8988T (cell line): Measurements from ENCODE around the gene TP63.

Experiments used
- DNase-seq: peaks from one replicate; pipeline ENCODE4 v3.0.0; 2011

Gene TP63

DNA sequence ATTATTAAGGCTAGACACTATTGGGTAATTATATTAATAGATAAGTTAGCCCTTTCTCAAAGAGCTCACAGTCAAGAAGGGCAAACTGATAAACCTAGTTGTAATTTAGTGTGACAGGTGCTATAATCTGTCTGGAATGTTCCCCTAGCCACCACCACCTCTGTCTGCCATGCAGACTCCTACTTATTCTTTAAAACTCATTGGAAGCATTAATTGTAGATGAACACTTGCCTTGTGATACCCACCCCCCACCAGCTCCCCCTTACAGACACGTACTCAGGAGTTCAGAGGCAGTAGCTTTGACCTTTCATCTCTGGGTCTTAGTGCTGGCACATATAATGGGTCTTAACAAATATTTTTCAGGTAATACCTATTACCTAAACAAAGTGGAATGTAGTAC lies 195.9 kb downstream of the TP63 start:
- DNase-seq, result no peak

DNA sequence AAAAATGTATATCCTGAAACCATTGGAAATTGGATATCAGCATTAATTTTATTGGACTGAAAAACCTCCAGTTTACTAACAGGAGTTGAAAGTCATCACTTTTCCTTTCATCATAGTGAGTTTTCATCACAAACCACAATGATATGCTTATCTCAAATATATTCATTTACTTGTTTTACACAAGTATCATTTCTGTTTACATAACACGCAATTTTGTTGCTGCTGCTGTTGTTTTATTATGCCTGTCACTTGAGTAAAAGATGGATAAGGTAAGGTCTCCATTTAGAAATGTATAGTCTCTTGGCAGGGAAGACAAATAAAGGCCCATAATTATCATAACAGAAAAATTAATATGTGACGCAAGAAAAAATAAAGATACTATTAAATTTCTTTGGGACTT lies 199.2 kb downstream of the TP63 start:
- DNase-seq, result no peak

DNA sequence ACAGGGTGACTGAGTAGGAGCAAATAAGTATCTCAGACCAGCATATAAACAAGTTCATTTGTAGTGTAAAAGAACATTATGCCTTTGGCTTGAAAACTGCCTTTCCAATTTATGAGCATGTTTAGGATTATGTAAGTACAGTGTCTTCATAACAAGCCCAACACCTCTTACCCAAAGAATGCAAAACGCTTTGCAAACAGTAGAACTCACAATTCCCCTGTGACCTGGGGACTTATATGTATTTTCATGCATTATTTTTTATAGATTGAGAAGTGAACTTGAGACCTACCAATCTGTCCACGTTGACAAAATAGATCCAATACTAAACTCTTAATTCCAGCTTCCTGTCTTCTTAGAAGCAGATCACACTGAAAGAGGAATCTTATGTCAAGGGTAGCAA lies 202.1 kb downstream of the TP63 start:
- no peak for DNase-seq

DNA sequence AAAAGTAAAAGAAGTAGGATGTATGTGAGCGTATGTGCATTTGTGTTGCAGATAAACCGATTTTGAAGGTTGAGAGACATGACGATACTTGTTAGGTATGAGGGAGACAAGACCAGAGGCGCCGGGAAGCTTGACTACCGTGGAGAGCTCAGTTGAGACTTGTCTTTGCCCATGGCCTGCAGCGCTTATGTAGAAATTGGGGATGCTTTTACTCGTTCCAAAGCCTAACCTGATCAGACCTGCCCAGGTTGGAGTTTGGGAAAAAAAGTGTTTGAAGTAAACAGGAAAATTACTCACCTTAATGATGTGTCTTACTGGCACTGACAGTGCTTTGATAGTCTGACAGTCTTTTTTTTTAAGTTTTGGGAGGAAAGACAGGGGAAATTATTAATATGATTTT lies 202.8 kb downstream of the TP63 start:
- no peak for DNase-seq

DNA sequence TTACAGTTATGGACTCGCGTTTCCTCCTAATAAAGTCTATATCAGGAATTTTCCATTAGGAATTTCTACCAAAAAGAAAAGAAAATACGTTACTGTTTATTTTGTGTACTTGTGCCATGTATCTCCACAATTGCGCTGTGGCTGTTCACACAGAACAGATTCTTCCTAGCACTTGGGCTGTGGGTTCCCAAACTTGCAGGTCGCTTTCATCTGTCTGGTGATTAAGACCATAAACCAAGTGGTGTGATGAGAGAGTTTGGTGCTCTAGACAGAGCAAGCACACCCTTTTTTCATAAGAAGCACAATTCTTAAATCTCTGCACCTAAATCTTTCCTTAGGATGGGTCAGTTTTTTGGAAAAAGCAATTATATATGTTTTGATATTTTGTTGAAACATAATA lies 203.3 kb downstream of the TP63 start:
- no peak for DNase-seq

DNA sequence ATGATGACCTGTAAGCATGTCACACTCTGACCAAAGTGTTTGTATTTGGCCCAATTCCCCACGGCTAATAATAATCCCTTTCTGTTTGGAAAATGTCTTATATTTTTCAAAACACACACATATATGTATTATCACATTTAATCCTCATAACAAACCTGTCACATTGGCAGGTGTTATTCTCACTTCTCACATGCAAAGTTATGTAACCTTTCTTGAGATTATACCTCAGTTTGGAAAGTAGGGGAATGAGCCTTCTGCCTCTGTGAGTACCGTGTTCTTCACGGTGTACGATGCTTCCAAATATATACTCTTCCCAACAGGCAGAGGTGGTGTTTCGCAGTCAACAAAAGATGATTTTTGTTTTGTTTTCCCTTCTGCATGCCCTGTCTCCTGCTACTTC lies 205.6 kb downstream of the TP63 start:
- no peak for DNase-seq

DNA sequence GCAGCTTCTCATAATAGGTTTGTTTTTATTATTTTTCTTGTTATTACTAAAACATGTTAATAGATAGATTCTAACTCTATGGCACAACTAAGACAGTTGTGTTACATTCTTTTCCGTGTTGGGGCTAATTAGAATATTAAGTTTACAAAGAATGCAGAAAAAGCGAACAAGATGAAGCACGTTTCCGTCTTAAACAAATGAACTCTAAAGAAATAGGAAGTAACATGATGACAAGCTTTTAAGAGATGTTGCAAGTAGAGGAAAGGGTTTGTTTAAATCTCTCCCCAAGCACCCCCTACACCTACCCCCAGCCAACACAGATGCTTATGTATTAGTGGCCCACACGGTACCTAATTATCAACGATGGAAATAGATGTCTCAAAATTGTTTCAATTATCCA lies 207.1 kb downstream of the TP63 start:
- DNase-seq, result no peak

DNA sequence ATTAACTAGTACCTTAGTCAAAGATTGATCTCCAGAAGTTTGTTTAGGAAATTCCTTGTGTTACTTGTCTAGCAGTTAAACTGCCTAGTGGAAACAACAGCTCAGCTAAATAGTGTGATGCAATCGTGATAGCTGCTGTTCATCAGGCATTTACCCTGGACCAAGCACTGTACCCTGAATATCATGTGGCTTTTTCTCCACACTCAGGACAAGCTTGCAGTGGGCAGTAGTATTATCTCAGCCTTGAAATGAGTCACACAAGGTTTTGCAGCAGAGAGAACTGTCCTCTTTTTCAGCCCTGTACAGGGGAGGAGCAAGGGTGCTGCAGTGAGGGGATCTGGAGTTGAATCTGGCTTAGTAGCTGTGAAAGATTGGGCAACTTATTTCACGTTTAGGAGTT lies 208.4 kb downstream of the TP63 start:
- DNase-seq, result no peak

DNA sequence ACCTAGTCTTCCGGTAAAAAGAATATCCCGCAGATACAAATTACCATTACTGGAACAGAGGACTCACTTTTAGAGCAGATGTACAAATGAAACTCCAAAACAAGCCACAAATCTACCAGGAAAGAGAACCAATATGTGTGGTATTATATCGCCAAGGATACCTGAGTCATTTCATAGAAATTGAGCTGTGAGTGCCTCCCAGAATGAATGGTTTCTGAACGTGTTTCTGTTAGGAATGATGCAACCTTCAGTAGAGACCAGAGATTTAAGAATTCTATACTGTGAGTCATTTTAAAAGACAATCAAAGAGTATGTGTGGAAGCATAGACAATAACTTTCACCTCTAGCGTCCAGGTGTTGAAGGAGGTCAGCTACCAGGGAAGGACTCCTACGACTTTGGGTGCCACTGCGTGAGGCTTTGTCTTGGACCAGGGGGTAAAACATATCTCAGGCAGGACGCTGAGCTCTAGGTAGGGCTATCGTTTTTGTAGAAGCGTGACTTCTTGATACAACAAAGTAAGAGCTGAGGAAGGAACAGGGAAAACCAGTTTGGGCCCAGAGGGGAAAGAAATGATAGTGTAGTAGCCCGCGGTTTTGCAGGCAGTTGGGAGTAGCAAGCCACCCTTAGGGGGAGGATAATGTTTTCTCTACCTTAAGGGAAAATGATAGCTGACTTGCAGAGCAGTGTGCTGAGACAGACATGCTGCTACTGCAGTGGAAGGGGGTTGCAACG lies 210.4 kb downstream of the TP63 start:
- no peak for DNase-seq

DNA sequence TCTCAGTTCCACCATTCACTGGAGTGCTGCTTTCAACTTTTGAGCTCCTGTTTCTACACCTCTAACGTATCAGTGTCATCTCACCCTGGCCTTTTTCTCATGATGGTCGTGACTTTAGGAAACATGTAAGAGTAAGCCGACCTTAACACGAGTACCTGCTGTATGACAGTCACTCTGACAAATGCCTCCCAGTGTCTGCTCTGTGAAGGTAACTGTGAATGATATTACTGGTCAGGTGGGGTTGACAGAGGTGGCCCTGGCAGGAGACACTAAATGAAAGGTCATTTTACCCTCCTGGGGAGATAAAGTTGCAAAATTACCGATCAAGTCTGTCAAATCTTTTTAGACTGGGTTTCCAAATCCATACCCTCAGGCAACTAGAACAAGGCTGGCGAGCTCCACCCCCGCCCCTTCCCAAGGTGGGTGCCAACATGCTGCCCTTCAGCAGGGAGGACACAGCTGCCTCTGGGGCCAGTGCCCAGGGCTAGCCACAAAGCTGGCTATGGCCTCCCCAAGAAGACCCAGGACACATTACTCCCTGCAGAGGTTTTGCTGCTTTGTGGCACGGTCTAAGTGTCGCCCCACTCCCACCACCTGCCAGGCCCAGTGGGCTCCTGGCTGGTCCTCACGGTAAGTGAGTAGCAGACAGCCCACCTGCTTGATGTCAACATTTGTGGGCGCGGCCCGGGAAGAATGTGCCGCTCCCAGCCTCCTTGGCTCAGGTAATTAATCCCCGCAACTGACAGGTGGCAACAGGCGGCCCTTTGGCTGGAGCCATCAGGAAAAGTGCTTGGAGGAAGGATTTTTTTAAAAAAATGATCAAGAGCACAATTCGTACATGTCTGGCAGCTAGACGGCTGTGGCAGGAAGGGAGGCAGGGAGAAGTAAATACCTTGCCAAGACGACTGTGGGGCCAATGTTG lies 211.8 kb downstream of the TP63 start:
- DNase-seq, result no peak

DNA sequence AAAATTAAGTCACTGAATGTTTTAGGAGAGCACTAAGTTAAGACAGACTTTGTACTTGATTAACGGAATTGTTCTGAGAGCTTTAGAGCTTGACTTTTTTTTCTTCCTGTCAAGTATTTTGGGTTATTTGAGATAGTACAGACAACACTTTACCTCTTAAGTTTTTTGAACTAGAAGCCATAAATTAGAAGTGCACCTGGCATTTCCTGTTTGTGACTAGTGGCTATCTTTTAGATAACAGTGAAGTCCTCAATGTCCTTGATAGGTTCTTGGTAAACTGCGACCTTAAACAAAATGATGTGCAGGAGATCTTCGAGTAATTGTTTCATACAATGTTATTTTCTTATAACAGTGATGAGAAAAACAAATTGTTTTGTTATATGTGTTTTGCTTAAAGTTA lies 213.9 kb downstream of the TP63 start:
- no peak for DNase-seq

DNA sequence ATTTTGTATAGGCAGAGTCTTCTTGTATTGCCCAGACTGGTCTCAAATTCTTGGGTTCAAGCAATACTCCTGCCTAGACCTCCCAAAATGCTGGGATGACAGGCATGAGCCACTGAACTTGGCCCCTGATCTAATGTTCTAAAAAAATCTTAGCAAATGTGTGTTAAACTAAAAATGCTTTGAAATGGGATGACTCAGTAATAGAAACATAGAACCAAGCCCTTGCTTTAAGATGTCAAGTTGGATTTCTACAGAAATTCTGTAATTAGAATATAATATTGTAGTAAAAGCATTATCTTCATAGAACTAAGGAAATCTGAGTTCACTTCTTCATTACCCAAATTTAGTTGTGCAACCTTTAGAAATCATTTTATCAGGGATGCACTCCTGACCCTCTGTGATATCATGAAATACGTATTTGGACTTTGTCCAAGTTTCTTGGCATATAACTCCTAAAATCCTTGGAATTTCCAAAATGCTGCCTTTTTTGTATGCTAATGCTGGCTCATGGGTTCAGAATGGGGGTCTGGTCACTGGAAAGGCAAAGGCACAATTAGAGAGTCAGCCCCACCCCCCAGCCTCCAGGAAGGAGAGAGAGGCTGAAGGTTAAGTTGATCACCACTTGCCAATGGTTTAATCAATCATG lies 217.3 kb downstream of the TP63 start:
- no peak for DNase-seq

DNA sequence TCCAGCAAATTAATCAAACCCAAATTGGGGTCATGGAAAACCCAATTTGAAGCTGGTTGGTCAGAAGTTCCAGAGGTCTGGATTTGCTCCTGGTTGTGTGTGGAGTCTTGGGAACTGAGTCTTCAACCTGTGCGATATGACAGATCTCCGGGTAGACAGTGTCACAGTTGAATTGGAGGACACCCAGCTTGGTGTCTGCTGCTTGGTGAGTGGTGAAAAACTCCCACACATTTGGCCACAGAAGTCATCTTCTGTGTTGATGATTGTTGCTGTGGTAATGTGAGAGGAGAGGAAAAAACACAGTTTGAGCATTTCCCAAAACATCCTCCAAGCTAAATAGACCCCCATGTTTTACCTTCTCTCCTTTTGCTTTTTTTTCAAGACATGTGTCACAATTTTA lies 218.1 kb downstream of the TP63 start:
- DNase-seq, result no peak

DNA sequence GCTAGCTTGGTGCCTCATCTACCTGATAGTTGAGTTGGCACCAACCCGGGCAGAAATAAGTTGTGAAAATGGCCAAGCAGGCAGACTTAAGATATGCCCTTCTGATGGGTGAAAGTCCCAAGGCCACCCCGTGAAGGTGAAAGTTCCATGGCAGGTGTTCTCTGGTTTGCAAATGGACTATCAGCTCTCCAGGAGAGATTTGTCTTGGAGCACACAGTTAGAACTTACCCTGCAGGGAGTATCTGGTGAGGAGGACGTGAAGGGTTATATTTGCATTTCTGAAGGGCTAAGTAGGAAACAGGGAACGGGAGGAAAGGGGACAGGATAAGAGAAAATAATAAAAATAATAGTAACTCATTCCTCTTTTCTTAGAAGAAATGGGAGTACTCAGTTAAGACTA lies 220.5 kb downstream of the TP63 start:
- no peak for DNase-seq

DNA sequence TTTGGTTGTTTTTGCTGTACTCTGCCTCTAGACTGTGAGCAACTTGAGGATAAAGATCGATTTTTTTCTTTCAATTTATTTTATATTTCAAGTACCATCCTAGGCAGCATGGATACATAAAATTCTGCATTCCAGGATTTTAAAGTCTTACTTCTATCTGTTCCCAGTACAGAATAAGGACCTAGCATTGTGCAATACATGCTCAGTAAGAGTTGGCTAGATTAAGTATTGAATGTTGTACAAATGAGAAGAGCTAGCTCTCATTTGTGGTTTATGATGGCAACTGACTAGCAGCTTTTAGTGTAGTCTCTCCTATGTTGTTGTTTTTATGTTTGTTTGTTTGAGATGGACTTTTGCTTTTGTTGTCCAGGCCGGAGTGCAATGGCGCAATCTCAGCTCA lies 222.7 kb downstream of the TP63 start:
- DNase-seq, result no peak

DNA sequence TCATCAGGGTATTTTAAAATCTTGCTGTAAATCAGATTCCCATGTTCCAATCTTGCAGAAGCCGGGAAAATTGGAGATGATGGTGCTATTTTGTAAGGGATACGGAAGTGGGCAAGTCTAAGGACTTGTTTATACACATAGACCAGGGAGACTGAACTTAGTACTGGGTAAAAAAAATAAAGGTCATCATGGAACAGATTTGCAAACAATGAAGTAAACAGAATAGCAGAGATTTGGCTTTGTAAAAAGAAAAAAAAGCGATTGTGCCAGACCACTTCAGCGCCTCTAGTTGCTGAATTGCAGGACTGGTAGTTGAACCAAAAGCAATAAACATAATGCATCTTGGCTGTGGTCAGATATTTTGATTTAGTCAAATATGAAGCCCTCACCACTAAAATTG lies 229.1 kb downstream of the TP63 start:
- DNase-seq, result no peak

DNA sequence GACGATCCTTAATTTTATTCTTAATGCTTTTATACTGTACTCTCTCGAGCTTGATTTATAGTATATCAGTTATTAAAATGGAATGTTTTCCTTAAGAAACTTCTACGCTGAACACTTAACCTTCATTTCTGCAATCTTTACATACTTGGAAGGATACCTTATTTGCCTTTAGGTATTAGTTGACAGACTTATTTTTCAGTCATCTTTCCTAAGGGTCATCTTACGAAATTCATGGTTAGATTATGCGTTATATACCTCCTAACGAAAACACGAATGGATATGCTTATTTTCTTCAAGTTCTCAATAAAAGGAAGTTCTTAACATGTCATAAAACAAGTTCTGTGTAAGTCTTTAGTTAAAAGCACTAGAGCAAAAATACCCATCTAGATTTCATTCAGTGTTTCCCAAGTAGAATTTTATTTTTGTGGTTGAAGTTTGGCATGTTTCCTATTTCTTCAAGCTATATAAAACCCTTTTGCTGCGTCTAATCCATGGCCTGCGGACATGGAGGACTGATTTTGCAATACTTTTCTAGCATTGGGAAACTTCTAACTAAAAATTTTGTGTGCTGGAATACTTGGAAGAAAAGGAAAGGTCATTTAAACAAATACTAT lies 231.3 kb downstream of the TP63 start:
- no peak for DNase-seq

DNA sequence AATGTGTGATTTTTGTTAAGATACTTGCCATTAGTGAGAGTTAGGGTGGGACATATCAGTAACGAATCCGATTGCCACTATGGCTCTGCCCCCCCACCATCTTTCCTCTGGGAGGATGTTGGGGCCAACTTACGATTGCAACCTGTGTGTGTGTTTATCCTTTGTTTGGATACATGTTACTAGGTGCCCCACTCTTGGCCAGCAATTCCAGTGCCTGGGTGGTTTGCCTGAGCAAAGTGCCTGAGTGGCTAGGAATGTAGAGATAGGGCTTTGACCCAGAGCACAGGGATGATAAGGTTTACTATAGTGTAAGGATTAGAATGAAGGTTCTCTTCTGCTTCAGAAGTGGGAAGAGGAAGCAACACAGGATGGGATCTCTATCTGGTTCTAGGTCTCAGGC lies 231.8 kb downstream of the TP63 start:
- DNase-seq, result no peak

DNA sequence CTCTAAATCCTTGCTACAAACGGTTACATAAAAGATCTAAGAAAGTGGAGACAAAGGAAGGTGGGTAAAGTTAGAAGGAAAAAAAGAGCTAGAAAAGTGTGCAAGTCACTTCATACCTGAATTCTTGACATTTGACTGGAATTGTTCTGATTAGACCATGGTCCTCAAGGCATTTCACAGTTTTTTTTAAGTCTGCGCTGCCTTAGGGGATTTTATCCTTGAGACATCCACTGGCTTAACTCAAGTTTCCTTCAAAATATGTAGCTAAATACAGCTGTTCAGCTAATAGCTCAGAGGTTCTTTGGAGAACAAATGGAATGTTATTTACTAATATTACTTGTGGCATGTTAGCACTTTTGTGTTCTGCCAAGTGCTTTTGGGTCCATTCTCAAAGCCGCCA lies 236.9 kb downstream of the TP63 start:
- no peak for DNase-seq

DNA sequence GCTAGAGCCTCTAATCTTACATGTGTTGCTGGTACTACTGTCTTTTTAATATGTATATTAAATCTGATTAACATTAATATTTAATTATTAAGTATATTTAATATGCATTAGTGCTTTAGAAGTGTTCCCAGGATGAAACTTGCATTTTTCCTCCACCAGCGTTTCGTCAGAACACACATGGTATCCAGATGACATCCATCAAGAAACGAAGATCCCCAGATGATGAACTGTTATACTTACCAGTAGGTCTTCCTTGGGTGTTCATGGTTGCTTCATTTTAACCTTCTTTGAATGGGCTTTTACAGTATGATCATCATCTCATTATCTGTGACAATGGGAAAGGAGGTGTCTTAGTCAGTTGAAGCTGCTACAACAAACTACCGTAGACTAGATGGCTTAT lies 238.0 kb downstream of the TP63 start:
- no peak for DNase-seq

DNA sequence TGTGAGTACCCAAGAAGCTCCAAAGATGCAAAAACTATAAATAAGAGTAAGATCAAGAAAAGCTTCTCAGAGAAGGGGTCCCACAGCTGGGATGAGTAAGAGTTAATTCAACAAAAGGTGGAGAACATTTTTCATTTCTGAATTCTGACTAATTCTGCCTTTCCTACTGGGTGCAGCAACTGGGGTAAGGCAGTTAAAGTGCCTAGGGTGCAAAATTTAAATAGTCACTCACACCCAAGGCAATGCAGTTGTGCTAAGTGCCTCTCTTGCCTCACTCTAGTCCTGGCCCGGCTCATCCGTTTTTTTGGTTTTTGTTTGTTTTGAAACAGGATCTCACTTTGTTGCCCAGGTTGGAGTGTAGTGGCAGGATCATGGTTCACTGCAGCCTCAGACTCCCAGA lies 240.2 kb downstream of the TP63 start:
- no peak for DNase-seq

DNA sequence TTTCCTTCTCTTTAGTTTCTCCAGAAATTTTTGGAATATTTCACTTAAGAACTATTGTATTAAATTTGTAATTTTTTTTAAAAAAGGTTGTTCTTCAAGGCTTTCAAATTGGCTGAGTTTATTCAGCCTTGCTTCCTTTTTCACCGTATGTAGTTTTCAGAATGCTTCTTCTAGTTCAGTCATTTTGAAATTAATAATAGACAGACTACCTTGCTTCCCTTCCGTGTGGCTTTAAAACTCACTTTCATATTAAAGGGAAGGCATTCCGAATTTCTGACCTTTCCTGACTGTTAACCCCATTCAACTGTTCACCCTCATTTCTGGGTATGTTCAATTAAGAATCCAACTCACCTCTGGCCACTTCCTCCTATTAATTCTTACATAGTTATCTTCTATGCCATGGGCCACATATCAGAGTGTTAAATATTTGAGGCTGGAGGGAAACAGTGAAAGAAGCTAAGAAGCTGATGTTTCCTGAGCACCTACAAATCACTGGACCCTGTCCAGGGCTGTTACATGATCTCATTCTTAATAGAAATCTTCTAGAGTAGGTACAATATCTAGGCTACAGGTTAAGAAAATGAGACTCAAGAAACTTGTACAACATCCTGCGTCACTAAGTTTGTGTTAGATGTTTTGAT lies 252.0 kb downstream of the TP63 start:
- no peak for DNase-seq

DNA sequence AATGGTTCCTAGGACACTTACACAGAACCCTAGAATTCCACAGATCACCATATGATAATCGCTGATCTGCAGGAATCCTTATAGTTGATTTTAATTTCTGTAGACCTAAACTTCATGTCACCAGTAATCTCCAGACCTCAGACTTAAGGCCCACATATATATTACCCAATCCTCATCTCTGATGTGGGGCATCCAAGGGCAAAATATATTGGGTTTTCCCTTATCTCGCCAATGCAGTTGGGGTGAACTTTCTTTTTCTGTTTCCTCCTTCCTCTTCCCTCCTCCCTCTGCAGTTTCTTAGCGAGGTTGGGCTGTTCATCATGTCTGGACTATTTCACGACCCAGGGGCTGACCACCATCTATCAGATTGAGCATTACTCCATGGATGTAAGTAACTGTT lies 259.3 kb downstream of the TP63 start:
- DNase-seq, result no peak
